Uterus (tissue), 2 donors: ENCODE results near the gene CTTNBP2.

Experiments used
- POLR2A ChIP-seq, 2 donors: fragments of 450-650 bp; IDR thresholded peaks; one replicate each; pipeline ENCODE4 v1.6.1; 2016; ENCODE audit warnings: antibody characterized with exemption in 2 of 2, mild to moderate bottlenecking in 1 of 2, moderate library complexity in 1 of 2
- TF ChIP-seq, protein P1 (sequence below), 4 experiments: fragments of 200-600 bp in 2 of 4; fragments of 450-650 bp in 2 of 4; sonication (generic) in 2 of 4; IDR thresholded peaks; one replicate each; pipeline ENCODE4 v1.5.1; 2016 to 2019; ENCODE audit warnings: antibody characterized with exemption in 4 of 4, mild to moderate bottlenecking in 2 of 4, moderate library complexity in 1 of 4

GRCh38 chr7:117675497-117676435 lies 197.5 kb downstream of the CTTNBP2 start:
- TF ChIP-seq, protein P1, sequence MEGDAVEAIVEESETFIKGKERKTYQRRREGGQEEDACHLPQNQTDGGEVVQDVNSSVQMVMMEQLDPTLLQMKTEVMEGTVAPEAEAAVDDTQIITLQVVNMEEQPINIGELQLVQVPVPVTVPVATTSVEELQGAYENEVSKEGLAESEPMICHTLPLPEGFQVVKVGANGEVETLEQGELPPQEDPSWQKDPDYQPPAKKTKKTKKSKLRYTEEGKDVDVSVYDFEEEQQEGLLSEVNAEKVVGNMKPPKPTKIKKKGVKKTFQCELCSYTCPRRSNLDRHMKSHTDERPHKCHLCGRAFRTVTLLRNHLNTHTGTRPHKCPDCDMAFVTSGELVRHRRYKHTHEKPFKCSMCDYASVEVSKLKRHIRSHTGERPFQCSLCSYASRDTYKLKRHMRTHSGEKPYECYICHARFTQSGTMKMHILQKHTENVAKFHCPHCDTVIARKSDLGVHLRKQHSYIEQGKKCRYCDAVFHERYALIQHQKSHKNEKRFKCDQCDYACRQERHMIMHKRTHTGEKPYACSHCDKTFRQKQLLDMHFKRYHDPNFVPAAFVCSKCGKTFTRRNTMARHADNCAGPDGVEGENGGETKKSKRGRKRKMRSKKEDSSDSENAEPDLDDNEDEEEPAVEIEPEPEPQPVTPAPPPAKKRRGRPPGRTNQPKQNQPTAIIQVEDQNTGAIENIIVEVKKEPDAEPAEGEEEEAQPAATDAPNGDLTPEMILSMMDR (IDR thresholded peaks at IDR 0.05): no peak
- no peak for TF ChIP-seq POLR2A (IDR thresholded peaks at IDR 0.05)
